GM06990 (cell line): ENCODE measurements around the gene SPATA31D4.
"Not testable (repeated sequence)": the region's sequence is repeated elsewhere in the genome, so short reads cannot be mapped to it uniquely, and the experiment has no call there.

Experiments
- DNase-seq: peaks from one replicate; pipeline ENCODE4 v3.0.0-alpha.2; 2011; ENCODE audit not compliant: insufficient read length; ENCODE audit errors: extremely low read depth
- H3K27me3 ChIP-seq: replicated peaks from 2 replicates; pipeline ENCODE4 v1.6.0; 2011; ENCODE audit warnings: low read length; ENCODE audit not compliant: control insufficient read depth, insufficient read depth
- H3K36me3 ChIP-seq: 2 replicates; pipeline ENCODE4 v1.5.1; 2011; ENCODE audit warnings: low read length; ENCODE audit not compliant: control insufficient read depth, insufficient read depth
- H3K4me3 ChIP-seq: replicated peaks from 2 replicates; pipeline ENCODE4 v1.5.1; 2011; ENCODE audit warnings: low read depth, mild to moderate bottlenecking, control low read depth, low read length
- CTCF ChIP-seq: IDR thresholded peaks from 2 replicates; pipeline ENCODE4 v1.5.1; 2011; ENCODE audit warnings: low read length, control low read depth, mild to moderate bottlenecking, inconsistent platforms; ENCODE audit not compliant: insufficient read depth, poor library complexity, severe bottlenecking

SPATA31D4 gene

GRCh38 chr9:81902626-81903025 is 25.6 kb upstream of the SPATA31D4 start:
- H3K27me3 ChIP-seq, result no peaks in the 10 kb centered on the region
- no peak for TF ChIP-seq CTCF
- no peak for DNase-seq
- no peak overlapping the region for H3K4me3 ChIP-seq
- H3K36me3 ChIP-seq, result no peaks in the 10 kb centered on the region

- H3K36me3 ChIP-seq, result no peaks in the 10 kb centered on the region
- DNase-seq, result no peak
- no peak overlapping the region for H3K4me3 ChIP-seq
- no peaks in the 10 kb centered on the region for H3K27me3 ChIP-seq
- TF ChIP-seq CTCF, result no peak
These were observed 21.6 kb upstream of the SPATA31D4 start for GRCh38 chr9:81906671-81907070.

- H3K4me3 ChIP-seq, result no peak overlapping the region
- no peaks in the 10 kb centered on the region for H3K27me3 ChIP-seq
- DNase-seq, result no peak
- TF ChIP-seq CTCF, result no peak
- H3K36me3 ChIP-seq, result no peaks in the 10 kb centered on the region
These were observed 16.1 kb upstream of the SPATA31D4 start for GRCh38 chr9:81912135-81912534.

- no peak for DNase-seq
- Histone ChIP-seq H3K4me3 (no peak overlapping the region), H3K36me3 (no peaks in the 10 kb centered on the region), H3K27me3 (no peaks in the 10 kb centered on the region)
- no peak for TF ChIP-seq CTCF
These were observed 12.3 kb upstream of the SPATA31D4 start for GRCh38 chr9:81915801-81916505.

- not testable (repeated sequence) for DNase-seq, H3K4me3 ChIP-seq, H3K27me3 ChIP-seq, H3K36me3 ChIP-seq
These were observed 9.7 kb upstream of the SPATA31D4 start for GRCh38 chr9:81918507-81918906.

DNA sequence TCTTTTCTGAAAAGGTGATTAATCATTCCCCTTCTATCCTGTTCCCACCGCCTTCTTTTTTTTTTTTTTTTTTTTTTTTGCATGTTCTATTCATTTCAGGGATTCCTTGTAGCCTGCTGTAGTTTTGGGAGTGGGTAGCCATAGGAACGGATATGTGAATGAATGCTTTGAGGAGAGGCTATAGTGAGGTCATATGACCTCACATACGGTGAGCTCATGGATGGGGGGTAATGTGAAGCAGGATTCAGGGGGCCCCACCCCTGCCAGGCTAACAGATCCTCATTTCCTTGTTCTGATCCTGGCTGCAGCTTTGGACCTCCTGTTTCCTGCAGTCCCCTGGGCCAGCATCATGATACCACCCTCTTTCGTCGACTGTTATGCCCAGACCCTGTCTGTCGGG is 1.9 kb downstream of the SPATA31D4 start:
- H3K4me3 ChIP-seq, H3K27me3 ChIP-seq, DNase-seq, H3K36me3 ChIP-seq: not testable (repeated sequence)

DNA sequence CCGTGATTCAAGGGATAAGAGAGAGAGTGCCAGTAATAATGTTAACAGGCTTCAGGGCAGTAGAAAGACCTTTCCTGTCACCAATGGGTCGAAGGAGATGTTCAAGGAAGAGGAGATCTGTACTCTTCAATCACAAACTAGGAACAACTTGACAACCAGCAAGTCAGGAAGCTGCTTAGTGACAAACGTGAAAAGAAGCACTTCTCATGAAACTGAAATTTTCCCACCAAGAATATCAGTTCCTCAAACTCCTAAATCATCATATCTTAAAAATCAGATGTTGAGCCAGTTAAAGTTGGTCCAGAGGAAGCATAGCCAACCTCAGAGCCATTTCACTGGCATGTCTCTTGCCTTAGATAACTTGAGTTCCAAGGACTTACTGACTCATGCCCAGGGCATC is 5.3 kb downstream of the SPATA31D4 start:
- DNase-seq, H3K4me3 ChIP-seq, H3K36me3 ChIP-seq, H3K27me3 ChIP-seq: not testable (repeated sequence)

DNA sequence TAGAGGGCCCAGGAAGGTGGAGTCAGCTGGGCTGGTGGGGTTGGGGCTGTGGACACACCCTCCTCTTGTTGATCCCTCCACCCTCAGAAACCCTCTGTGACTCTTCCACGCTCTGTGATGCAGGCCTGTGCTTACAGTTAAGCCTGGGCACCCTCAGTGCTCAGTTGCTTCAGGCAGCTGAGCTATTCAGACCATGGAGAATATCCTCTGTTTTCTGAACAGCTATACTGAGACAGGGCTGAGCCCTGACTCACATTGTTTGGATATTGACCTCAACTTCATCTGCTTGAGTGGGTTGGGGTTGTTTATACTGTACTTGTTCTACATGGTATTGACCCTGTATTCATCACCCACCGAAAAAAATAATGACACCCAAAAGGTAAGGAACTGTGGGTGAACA is 15.2 kb downstream of the SPATA31D4 start, which contains the start of gene SPATA31D3:
Gene SPATA31D3 (plus strand): TSS at position 108 of the 400 bp plus-strand sequence. CDS start 86 bp downstream, at position 194.
- H3K4me3 ChIP-seq, H3K36me3 ChIP-seq, H3K27me3 ChIP-seq, DNase-seq: not testable (repeated sequence)

DNA sequence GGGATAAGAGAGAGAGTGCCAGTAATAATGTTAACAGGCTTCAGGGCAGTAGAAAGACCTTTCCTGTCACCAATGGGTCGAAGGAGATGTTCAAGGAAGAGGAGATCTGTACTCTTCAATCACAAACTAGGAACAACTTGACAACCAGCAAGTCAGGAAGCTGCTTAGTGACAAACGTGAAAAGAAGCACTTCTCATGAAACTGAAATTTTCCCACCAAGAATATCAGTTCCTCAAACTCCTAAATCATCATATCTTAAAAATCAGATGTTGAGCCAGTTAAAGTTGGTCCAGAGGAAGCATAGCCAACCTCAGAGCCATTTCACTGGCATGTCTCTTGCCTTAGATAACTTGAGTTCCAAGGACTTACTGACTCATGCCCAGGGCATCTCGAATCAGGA is 20.4 kb downstream of the SPATA31D4 start:
- not testable (repeated sequence) for DNase-seq, H3K4me3 ChIP-seq, H3K36me3 ChIP-seq, H3K27me3 ChIP-seq
